Thymus (tissue), 11 donors: ENCODE measurements around the gene KLK10. TPM values are rescaled to one million over a fixed set of nuclear protein-coding genes. Genes with fewer than 3 reads are reported as not detected.
"Not testable (repeated sequence)": the region's sequence is repeated elsewhere in the genome, so short reads cannot be mapped to it uniquely, and the experiment has no call there.

Experiments used
- DNase-seq, 9 donors: peaks; one replicate each; pipeline ENCODE4 v3.0.0-alpha.2; 2013; ENCODE audit warnings: low spot score in 9 of 9, low read depth in 6 of 9, missing footprints in 1 of 9
- H3K27ac ChIP-seq, 2 donors: one replicate each; pipeline ENCODE4 v1.5.1; 2013; ENCODE audit warnings: control low read depth in 1 of 2, low read depth in 1 of 2, low read length in 1 of 2, mild to moderate bottlenecking in 1 of 2, moderate library complexity in 1 of 2
- H3K27me3 ChIP-seq, 2 donors: one replicate each; pipeline ENCODE4 v1.5.1; 2013; ENCODE audit warnings: low read length in 1 of 2; ENCODE audit not compliant: control insufficient read depth in 2 of 2, insufficient read depth in 1 of 2
- H3K36me3 ChIP-seq, 2 donors: one replicate each; pipeline ENCODE4 v1.5.1; 2013; ENCODE audit warnings: low read length in 1 of 2, mild to moderate bottlenecking in 1 of 2, moderate library complexity in 1 of 2; ENCODE audit not compliant: control insufficient read depth in 2 of 2, insufficient read depth in 2 of 2
- H3K4me1 ChIP-seq, 2 donors: one replicate each; pipeline ENCODE4 v1.5.1; 2013; ENCODE audit warnings: low read length in 2 of 2; ENCODE audit not compliant: control insufficient read depth in 2 of 2, insufficient read depth in 2 of 2
- H3K4me3 ChIP-seq, 2 donors: one replicate each; pipeline ENCODE4 v1.5.1; 2013; ENCODE audit warnings: low read length in 2 of 2, control low read depth in 1 of 2, mild to moderate bottlenecking in 1 of 2
- H3K9me3 ChIP-seq, 2 donors: one replicate each; pipeline ENCODE4 v1.5.1; 2013; ENCODE audit warnings: low read length in 1 of 2, mild to moderate bottlenecking in 1 of 2; ENCODE audit not compliant: control insufficient read depth in 2 of 2, insufficient read depth in 1 of 2
- WGBS: extraction: QIAGEN DNeasy Blood & Tissue Kit; methylation state at CpG from one replicate; pipeline ENCODE4 v1.1.7; 2013; 5-methylcytosine and 5-hydroxymethylcytosine counted together
- polyA plus RNA-seq: library from polyadenylated mRNA; stranded (reverse); fragments of 200-250 nt; gene quantifications from one replicate; pipeline ENCODE4 v1.2.3, GENCODE V29; 2013
- total RNA-seq: library from RNA; stranded (reverse); fragments of 120-200 nt; gene quantifications from one replicate; pipeline ENCODE4 v1.2.4, GENCODE V29; 2013
- donor health status: healthy.

KLK10 gene
- total and polyA plus RNA-seq, 2 donors: 0.42 to 7.2 TPM

DNA sequence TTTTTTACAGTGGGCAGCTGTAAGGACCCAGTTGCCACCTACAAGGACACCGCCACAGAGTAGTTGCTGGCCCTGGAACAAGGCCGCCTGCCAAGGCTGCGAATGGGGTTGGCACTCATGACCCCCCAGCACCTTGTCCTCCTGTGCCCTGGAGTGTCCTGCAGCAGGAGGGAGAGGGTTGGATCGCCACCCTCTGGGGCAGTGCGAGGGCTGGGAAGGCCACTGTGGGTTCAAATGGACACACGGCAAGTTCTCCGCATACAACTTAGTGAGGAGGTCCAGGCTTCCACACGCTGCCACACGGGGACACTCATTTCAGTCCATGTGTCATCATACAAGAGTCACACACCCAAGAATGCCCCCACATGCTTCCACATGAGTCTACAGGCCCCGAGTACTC, 19.1 kb downstream of the KLK10 start:
- 93% methylated on average over 10 of the region's 10 CpGs for WGBS
- H3K4me3 ChIP-seq: no peak overlapping the region
- H3K9me3 ChIP-seq: peaks cover 0 to 3% of the 10 kb centered on the region in 2 donors
- no peak for DNase-seq
- no peak overlapping the region for H3K27ac ChIP-seq
- no peaks in the 10 kb centered on the region for H3K36me3 ChIP-seq
- H3K27me3 ChIP-seq: peaks cover 0 to 22% of the 10 kb centered on the region in 2 donors
- no peaks in the 10 kb centered on the region for H3K4me1 ChIP-seq

DNA sequence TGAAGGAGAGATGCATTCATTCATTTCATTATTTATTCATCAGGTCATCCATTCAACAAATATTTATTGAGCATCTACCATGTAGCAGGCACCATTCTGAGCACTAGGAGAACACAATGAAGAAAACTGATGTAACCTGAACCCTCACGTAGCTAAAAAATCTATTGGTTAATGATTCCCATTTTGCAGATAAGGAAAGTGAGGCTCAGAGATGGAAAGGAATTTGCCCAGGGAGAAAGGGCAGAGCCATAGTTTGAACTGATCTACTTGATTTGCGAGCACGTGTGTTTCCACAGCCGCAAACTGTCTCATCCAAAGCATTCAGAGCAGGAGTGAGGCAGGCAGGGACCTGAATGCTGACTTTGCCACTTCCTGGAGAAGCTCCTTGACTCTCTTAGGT, 20.8 kb downstream of the KLK10 start:
- H3K4me1 ChIP-seq: no peaks in the 10 kb centered on the region
- peaks cover 0 to 22% of the 10 kb centered on the region in 2 donors for H3K27me3 ChIP-seq
- no peak for DNase-seq
- no peaks in the 10 kb centered on the region for H3K36me3 ChIP-seq
- H3K4me3 ChIP-seq: no peak overlapping the region
- H3K27ac ChIP-seq: no peak overlapping the region
- WGBS: 88% methylated on average over 4 of the region's 4 CpGs
- H3K9me3 ChIP-seq: peaks cover 0 to 3% of the 10 kb centered on the region in 2 donors

DNA sequence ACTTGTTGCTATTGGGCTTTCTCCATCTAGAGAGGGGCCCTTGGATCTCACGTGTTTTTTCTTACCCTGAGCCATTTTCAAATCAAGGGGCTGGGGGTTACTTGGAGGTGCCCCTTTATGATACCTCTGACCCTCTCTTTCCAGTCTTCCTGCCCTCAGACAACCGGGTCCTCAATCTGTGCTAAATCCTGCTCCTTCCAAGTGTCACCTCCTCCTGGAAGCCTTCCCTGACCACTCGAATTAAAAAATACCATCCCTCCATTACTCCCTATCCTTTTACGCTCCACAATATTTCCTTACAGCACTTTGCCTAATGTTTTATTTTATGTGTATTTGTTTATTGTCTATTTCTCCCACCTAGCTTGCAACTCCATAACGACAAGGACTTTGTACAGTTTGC, 21.4 kb downstream of the KLK10 start:
- Histone ChIP-seq H3K27ac (no peak overlapping the region), H3K36me3 (no peaks in the 10 kb centered on the region), H3K4me3 (no peak overlapping the region), H3K9me3 (peaks cover 0 to 3% of the 10 kb centered on the region in 2 donors), H3K4me1 (no peaks in the 10 kb centered on the region), H3K27me3 (peaks cover 0 to 22% of the 10 kb centered on the region in 2 donors)
- 81% methylated on average over 5 of the region's 5 CpGs for WGBS
- DNase-seq: no peak

DNA sequence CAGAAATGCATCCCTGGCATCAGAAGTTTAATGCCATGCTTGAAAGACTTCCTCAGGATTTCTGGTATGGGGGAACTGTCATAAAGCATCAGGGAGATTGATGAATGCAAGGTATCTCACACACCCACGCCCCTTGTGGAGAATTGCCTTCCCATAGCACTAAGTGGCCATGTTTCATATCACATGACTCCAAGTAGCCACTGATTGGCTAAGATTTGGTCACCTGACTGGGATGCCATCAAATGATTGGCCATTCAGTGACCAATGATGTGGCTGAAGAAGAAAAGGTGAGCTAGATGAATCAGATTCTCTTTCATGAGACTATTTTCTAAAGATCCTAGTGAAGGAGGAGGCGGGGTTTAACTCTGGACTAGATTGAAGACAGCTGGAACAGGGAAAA, 25.4 kb downstream of the KLK10 start:
- WGBS: 89% methylated on average over 2 of the region's 2 CpGs
- H3K9me3 ChIP-seq: no peaks in the 10 kb centered on the region
- no peaks in the 10 kb centered on the region for H3K36me3 ChIP-seq
- no peak overlapping the region for H3K4me3 ChIP-seq
- no peaks in the 10 kb centered on the region for H3K4me1 ChIP-seq
- DNase-seq: no peak
- no peaks in the 10 kb centered on the region for H3K27me3 ChIP-seq
- H3K27ac ChIP-seq: no peak overlapping the region

DNA sequence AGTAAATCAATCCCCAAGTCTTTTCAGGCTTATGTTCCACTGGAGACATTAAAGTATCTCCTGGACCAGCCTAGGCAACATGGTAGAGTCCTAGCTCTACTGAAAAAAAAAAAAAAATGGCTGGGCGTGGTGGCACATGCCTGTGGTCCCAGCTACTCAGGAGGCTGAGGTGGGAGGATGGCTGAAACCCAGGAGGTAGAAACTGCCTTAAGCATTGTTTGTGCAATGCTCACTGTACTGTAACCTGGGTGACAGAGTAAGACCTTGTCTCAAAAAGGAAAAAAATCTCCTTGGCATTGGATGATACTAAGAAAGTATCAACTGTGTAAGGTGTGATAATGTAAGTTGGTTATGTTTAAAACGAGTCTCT, 26.9 kb downstream of the KLK10 start:
- Histone ChIP-seq H3K27ac (no peak overlapping the region), H3K27me3 (no peaks in the 10 kb centered on the region), H3K36me3 (no peaks in the 10 kb centered on the region), H3K4me3 (no peak overlapping the region), H3K9me3 (no peaks in the 10 kb centered on the region), H3K4me1 (no peaks in the 10 kb centered on the region)
- WGBS: 85% methylated on average over 2 of the region's 2 CpGs
- no peak for DNase-seq

DNA sequence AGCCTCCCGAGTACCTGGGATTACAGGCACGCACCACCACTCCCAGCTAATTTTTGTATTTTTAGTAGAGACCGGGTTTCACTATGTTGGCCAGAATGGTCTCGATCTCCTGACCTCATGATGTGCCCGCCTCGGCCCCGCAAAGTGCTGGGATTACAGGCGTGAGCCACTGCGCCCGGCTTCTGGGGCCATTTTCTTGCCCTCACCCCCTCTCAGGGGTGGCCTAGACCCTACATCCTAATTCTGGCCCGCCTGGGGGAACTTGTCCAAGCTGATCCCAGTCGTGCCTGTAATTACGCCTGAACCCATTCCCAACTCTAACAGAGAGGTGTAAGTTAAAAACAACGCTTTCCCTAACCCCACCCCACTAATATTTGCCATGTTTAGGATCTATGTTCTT, 35.1 kb downstream of the KLK10 start:
- WGBS: 89% methylated on average over 14 of the region's 14 CpGs
- DNase-seq, H3K4me1 ChIP-seq, H3K4me3 ChIP-seq, H3K27ac ChIP-seq, H3K36me3 ChIP-seq, H3K9me3 ChIP-seq: not testable (repeated sequence)
- H3K27me3 ChIP-seq: peaks cover 0 to 11% of the 10 kb centered on the region in 2 donors

DNA sequence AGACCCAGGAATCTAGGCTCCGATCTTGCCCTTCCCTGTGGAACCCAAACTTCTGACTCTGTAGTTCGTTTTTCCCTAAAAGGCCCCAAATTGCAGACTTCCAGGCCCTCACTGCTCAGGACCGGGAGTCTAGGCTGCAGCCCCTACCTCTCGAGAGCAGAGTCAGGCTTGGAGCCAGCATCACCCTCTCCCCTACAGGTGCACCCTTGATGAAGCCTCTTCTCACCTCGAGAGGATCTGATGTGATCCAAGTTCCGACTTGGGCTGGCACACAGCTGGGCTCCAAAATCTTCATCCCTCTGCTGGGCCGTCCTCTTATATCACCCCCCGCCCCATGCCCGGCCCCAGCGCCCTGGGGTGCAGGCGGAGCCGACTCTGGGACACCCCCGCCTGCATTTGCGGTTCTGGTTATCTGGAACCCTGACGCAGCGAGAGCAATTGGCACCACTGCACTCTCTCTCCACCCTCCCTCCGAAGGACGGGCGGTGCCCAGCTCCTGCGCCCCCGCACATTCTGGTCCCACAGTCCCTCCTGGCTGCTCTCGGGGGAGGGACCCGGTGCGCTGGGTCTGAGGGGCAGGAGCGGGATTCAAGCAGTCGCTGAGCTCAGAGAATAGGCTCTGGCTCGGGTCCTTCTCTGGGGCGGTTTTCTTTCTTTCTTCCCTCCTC, 35.8 kb downstream of the KLK10 start, which contains the start of gene KLK7:
Gene KLK7, minus strand, starts transcription at position 293 of the 668 bp plus-strand sequence. CDS start 1,518 bp downstream, outside the sequence.
- H3K4me1 ChIP-seq: no peaks in the 10 kb centered on the region
- no peak for DNase-seq
- 22% methylated on average over 28 of the region's 28 CpGs for WGBS
- H3K27me3 ChIP-seq: peaks cover 0 to 11% of the 10 kb centered on the region in 2 donors
- H3K9me3 ChIP-seq: no peaks in the 10 kb centered on the region
- no peak within 1 kb of the TSS for H3K27ac ChIP-seq
- no peak within 1 kb of the TSS for H3K4me3 ChIP-seq
- no peaks in the 10 kb centered on the region for H3K36me3 ChIP-seq

DNA sequence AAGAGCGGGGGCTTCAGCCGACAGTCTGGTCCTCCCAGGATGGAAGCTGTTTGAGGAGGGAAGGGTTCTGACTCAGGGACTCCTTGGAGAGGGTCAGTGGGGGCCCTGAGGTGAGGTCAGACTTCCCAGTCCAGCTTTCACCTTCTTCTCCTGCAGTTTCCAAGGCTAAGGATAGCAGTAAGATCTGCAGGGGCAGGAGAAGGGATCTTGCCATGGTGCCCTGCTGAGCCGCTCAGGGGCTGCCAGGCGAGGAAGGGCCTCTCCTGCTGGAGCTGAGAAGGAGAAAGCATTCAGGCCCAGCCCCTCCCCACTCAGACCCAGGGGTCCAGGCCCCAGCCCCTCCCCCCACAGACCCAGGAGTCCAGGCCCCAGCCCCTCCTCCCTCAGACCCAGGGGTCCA, 37.3 kb downstream of the KLK10 start:
- no peak overlapping the region for H3K4me3 ChIP-seq
- no peak for DNase-seq
- no peaks in the 10 kb centered on the region for H3K36me3 ChIP-seq
- no peak overlapping the region for H3K27ac ChIP-seq
- H3K9me3 ChIP-seq: no peaks in the 10 kb centered on the region
- peaks cover 0 to 11% of the 10 kb centered on the region in 2 donors for H3K27me3 ChIP-seq
- 84% methylated on average over 4 of the region's 4 CpGs for WGBS
- no peaks in the 10 kb centered on the region for H3K4me1 ChIP-seq

DNA sequence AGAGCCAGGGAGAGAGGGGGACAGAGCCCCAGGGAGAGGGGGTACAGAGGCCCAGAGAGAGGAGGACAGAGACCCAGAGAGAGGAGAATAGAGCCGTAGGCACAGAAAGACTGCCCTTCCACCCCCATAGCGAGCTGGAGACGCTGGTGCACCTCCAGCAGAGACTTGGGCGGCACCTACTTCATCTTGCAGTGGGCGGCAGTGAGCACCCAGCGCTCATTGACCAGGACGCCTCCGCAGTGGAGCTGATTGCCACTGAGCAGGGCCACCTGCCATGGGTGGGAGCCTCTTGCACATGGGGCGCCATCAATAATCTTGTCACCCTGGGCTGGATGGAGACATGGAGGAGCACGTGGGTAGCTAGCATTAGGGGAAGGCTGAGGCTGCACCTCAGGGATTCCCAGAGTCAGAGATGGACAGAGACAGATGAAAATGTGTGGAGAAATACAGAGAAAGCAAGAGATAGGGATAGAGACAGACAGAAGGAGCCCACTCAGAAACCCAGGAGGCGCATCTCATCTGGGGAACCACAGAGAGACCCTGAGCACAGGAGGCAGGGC, 37.8 kb downstream of the KLK10 start:
- Histone ChIP-seq H3K27ac (no peak overlapping the region), H3K9me3 (no peaks in the 10 kb centered on the region), H3K27me3 (peaks cover 0 to 11% of the 10 kb centered on the region in 2 donors), H3K4me3 (no peak overlapping the region), H3K4me1 (no peaks in the 10 kb centered on the region), H3K36me3 (no peaks in the 10 kb centered on the region)
- no peak for DNase-seq
- 76% methylated on average over 11 of the region's 11 CpGs for WGBS
